NCI-H2081 treated with DMSO at 0.1 percent for 48 hours (cell line): ENCODE data around the gene LGR5.
A peak's percentile ranks its signal among the peaks of the same experiment; 100 is the strongest.
"Not testable (repeated sequence)": the region's sequence is repeated elsewhere in the genome, so short reads cannot be mapped to it uniquely, and the experiment has no call there.

Experiments used
- DNase-seq: peaks from one replicate; lab custom pipeline; 2025; lab: John Stamatoyannopoulos, UW

LGR5 gene

DNA sequence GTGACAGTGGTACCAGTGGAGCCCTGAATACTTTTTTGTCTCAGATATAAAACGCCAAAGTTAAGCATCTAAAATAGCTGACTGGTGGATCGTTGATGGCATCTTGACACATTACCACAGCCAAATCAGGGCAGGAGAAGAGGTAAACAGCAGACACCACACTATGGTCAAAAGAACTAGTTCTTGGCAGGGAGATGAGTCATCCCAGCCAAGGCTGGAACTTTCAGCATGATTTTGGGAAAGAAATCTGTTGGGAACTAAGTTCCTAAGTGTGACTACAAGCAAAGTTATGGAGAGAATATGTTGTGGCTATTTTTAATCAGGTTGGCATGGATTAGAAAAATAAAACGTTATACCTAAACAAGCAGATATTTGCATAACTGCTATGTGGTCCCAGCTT lies 36.9 kb downstream of the LGR5 start:
- DNase-seq = no peak

DNA sequence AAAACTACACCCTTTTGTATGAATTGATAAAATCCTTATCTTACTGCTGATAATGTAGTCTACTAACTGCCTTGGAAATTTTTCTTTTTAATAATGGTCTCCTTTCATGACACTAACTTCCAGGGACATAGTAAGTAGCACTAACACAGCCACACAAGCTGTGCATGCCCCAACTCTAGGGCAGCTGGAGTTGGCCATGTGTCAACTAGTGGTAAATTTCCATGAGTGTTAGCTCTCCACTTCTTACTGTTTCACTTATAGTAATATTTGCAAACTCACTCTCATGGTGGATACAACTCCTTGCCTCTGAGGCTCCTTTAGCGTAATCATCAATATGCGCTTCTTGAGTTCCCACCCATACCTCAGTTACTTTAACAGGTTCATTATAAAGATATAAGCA lies 38.0 kb downstream of the LGR5 start:
- DNase-seq = no peak

DNA sequence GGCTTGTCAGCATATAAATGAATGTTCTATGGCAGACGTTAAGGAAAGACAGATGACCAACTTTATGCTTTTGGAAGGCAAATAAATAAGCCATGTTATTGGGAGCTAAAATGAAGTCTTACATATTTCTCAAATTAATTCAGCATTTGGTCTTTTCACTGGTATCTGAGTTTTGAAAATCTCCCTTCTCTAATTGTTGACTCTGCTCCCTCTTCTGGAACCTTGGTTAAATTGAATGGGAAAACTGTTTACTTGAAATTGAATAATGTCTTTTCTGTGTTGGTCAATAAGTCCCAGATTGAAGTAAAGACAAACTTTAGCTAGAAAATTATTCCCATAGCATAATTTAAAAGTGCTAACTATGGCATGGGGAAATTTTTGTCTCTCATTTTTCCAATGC lies 38.7 kb downstream of the LGR5 start:
- DNase-seq = no peak

DNA sequence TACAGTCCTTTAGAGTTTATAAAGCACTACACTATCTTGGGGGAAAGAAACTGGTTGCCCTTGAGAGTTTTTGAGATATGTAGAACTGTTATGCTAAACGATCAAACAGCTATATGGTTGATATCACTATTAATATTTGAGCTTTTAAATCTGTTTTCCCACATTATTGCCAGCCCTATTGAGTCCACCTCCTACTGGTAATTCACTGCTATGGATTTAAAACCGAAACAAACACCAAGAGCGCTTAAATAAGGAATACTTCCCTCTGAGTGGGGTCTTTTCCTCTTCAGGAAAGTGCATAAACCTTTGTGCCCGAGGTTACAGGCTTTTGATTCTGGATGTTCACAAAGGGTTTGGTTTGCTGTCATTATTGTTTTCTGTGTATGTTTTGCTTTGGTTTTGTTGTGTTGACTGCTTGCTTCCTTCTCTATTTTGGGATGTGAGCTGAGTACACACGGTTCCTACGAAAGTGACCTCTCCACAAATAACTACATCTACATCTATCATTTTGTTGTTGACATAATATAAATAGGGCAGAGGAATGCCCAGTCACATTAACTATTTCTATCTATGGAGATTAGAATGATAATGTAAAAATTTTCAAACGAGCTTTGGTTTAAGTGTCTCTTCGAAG lies 44.8 kb downstream of the LGR5 start:
- DNase-seq = no peak

DNA sequence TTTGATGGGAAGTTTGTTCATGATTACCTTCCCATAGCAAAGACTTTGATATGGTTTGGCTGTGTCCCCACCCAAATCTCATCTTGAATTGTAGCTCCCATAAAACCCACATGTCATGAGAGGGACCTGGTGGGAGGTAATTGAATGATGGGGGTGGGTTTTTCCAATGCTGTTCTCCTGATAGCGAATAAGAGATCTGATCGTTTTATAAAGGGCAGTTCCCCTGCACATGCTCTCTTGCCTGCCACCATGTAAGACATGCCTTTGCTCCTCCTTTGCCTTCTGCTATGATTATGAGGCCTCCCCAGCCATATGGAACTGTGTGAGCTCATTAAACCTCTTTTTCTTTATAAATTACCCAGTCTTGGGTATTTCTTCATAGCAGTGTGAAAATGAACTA lies 51.2 kb downstream of the LGR5 start:
- not testable (repeated sequence) for DNase-seq

DNA sequence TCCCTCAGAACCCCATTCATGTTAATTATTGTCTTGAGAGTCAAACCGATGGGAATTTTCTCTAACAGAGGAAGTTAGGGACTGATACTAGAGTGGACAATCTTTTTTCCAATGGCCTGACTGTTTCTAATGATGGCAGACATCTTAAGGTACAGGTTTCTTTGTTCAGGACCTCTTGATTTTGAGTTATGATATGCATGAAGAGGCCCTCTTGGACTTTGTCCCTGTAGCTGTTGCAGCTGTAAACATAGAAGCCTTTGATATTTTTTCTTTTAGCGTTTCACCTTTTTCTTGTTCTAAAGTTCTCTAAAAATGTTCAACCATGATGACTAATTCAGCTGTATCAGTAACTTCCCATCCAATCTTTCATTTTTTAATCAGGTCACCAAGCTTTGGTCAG lies 53.0 kb downstream of the LGR5 start:
- DNase-seq = no peak

DNA sequence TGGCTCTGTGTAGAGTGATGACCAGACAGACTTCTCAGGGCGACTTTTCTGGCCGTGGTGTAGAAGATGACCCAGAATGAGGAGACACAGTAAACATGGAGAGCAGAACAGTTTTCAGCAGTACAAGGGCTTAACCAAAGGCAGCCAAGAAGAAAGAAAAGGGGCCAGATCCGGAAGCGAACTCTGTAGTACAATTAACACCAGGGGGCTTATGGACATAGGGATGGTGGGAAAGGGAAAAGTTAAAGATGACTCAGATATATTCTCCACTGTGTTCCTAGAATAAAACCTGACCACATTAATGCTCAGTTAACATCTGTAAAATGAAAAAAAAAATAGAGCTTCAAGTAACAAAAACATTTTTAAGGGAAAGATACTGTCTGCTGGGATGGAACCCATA lies 60.2 kb downstream of the LGR5 start:
- no peak for DNase-seq

DNA sequence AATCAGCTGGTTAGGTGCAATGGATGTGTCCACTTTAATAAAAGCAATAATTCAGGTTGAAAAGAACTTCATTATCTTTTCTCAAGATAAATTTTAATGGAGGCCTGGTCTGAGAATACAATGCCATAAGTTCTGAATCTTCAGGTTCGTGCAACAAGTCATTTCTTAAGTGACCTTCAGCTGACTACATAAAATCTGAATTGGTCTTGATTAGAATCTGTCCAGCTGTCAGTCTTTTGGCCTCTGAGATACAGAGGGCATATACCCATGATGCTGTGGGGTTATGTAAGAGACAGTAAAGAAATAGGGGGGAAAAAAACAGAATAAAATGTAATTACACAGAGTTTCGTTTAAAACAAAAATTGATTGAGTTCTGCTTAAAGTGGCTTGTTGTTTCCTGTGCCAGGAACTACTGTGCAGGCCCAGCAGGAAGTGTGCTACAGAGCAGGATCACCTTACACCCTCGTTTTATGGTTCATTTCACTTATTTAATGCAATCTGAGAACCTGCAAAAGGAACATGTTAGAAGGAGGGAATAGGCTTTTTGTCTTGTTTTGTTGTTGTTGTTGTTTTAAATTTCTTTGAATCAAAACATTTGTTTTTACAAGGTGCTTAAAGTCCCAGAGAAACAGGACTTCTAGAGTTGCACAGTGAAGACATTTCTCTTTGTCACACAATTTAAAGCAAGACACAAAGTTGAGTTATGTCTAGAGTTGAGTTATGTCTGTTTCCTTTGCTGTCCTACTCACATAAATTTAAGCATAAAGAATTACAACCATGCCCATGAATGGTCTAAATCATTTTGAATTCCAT lies 64.2 kb downstream of the LGR5 start:
- DNase-seq = peak; percentile 61

DNA sequence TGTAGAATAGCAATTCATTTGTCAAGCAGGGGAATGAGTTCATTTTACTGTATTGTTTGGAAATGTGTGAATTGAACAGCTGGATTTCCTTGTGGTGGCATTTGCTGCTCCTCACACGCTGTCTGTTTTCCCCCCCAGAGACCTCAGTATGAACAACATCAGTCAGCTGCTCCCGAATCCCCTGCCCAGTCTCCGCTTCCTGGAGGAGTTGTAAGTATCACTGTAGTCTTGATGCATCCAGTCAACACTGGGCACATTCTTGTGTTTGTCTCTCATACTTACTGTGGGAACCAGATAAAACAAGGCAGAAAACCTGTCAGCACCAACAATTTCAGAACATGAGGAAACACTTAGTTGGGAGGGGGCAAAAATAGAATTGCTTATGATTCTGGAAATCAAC lies 64.9 kb downstream of the LGR5 start:
- DNase-seq = no peak

DNA sequence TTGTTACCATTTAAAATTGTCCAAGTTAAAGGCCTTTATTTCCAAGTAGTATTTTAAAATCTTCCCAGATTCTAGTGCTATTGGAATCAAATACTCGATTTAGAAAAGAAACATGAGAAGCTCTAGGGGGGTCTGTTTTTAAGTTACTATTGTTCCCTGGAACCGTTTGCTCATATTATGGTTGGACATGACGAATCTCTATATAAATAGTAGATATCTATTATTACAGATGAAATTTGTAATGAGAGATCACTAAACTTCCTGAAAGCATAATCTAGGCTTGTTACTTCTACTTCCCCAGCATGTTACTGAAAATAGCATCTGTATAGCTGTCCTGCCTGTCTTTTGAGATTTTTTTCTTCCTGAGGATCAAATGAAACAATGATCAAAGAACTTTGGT lies 70.1 kb downstream of the LGR5 start:
- no peak for DNase-seq

DNA sequence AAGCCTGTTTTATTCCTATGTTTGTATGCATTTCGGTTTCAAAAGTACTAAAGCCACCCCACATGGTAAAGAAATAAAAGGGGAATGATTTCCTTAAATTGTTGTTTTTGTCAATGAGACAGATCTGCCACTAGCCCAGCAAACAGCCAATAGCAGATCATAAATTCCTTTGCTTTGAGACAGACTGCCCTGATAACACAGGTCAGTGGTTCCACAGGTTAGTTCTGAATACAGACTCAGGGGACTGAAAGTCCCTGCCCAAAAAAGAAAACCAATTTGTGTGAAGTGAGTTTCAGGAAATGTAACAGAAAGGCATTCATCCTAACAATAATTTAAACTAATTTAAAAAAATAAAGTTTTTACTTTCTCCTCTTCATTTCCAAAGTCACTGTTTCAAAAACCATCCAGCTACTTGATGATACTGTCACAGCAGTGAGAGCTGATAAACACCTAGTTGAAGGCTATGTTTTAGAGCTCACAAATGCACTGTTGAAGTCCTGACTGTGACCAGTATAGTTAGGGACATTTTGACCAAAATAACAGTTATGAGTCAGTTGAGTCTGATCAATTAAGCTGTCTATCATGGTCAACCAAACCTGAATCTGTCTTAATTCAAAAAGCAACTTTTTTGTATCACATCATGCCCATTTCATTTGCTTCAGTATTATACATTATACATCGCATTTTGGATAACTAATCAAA lies 77.7 kb downstream of the LGR5 start:
- no peak for DNase-seq

DNA sequence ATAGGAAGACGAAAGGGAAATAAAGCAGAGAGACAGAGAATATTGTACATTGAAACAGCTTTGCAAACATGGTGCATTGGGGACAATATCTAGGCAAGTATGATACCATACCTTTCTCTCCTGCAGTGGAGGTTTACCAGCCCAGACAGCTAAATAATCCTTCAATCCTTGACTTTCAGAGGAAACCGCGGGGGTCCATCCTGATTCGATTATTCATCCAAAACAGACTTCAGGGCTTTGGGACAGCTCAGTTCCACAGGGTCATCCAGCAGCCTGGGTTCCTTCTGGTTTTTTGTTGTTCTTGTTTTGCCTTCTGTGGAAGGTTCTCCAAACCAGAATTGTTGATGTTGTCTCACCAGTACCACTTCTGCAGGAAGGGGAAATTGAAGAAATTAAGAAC lies 81.5 kb downstream of the LGR5 start:
- DNase-seq = no peak

DNA sequence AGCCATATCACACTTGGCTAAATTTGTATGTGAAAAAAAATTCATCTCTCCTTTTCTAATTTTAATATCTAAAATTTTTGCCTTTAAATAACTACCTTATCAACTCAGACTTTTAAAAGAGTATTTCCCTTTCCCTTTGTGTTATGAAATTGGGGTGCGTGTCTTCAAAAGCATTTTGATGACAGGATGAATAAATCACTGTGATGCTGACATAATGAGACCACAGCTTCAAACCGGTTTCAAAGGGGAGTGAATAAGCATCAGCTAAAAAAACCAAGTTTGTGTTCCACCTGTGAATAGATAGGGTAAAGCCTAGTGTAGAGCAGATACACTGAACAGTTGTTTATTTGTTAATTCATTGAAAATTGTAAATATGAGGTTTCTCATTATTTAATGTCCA lies 85.0 kb downstream of the LGR5 start:
- DNase-seq = no peak

DNA sequence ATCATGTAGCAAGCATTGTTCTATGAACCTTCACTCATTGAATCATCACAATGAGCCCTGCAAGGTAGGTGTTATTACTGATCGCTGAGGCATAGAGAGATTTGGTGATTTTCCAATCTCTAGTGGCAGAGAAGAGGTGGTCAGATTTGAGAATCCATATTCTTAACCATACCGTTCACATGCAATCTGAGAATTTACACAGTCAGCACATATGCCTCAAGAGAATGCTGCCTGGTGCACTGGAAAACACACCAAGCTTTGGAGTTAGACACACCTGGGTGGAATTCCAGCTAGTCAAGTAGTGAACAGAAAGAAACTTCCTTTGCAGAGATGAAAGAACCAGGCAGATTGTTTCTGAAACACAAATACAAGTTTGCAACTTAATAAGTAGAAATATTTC lies 94.1 kb downstream of the LGR5 start:
- no peak for DNase-seq

DNA sequence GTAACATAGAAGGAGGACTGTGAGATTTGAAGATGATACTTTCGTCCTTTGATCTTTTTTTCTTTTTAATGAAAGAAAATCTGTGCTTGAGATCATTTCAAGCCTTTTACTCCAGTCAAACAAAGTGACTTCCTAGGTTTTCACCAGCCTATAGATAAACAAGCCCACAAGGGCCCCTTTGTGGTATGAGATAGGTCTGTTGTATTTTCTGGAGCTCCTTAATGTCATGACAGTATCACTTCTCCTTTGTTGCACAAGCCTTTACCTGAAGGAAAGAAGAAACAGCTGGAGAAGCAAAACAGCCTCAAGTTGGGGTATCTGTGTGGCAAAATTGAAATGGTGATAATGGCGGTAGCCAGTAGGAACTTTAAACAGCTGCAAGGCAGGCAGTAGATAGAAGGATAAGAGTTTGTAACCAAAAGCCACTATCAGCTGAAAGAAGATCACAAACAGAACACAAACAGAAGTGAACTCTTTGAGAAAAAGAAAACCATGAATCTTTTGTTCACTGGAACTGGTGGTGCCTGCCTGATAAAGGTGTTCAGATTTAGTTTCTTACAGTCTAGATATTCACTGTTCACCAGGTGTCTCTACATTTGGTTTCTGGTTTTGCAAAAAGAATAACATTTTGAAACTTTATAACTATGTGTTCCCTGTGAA lies 96.8 kb downstream of the LGR5 start:
- no peak for DNase-seq

DNA sequence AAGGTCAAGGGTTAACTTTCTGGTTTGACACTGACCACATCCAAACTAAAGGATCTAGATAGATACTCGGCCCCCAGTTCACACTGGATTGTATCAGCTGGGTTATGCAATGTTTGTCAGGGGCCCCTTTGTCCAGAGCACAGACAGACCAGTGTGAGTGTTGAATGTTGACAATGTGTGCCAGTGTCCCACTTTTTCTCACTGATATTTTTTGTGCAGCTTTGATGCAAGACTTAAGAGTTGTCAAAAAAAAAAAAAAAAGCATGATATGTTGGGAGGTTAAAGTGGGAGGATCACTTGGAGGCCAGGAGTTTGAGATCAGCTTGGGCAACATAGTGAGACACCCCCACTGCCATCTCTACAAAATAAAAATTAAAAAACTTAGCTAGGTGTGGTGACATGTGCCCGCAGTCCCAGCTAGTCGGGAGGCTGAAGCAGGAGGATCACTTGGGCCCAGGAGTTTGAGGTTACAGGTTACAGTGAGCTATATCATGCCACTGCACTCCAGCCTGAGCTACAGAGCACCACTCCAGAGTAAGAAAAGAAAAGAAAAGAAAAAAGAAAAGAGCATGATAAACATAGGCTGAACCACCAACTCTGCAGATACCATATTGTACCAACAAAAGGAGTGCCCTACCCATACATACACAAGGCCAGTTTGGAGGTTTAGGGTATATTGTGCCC lies 97.5 kb downstream of the LGR5 start:
- DNase-seq = no peak

DNA sequence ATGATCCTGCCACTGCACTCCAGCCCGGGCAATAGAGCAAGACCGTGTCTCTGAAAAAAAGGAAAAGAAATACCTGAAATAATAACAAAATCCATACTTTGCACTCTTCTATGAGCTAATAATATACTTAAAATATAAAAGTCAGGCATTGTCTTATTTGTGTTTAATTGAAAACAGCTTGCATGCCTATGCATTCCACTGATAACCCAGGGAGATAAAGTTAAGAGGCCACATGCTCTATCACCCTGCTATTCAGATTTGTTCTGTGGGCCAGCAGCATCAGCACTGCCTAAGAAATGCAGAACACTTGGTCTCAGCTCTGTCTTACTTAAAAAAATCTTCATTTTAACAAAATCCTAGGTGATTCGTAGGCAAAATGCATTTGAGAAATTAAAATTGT lies 99.2 kb downstream of the LGR5 start:
- no peak for DNase-seq

DNA sequence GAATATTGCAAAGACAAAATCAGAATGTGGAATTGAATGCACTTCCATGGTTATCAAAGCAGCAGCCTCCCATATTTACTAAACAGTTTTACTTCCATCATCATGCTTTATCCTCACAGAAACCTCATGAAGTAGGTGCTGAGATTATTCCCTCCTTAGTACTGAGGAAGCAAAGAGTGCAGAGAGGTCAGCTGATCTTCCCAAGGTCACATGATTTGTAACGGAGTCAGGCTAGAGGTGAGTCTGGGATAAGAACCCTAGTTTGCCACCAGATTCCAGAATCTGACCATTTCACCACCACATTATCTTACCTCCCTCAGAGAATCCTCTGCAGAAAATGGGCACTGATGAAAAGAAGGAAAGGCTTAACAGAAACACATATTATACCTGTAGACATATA lies 102.0 kb downstream of the LGR5 start:
- DNase-seq = no peak

DNA sequence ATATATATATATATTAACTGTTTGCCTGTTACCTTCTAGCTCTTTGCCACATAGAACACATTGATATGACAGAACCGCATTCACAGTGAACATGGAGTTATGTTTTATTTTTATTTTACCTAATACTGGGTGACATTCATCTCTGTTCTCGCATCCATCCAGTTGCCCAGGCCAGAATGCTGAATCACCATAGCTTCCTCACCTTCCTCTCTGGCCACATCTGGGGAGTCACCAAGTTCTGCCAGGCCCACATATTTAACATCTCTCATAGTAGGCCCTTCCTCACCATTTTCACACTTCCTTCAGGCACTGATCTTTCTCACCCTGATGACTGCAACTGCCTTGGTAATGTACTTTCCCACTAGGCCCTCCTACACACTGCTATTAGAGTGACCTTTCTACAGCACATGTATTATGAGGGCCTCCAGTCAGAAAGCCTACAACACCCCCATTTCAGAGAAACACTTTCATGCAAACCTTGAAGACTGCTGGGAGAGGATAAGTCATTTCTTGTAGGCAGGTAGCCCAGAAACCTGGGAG lies 106.8 kb downstream of the LGR5 start:
- DNase-seq = no peak

DNA sequence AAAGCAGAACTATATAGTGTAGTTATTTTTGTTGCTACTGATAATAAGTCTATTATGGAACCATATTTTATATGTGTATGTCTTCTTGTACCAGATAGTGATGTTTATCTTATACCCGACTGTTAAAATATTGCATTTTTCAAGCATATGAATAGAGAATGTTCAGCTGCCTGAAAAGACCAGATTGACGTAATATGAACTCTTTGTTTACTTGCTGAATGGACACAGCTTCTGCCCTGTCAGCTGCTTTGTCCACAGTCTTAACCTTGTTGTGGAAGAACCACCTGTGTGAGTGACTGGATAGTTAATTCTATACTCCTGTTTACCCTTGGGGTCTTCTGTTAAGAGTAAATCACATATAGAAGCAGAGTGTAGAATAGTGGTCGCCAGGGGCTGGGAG lies 109.3 kb downstream of the LGR5 start:
- no peak for DNase-seq

DNA sequence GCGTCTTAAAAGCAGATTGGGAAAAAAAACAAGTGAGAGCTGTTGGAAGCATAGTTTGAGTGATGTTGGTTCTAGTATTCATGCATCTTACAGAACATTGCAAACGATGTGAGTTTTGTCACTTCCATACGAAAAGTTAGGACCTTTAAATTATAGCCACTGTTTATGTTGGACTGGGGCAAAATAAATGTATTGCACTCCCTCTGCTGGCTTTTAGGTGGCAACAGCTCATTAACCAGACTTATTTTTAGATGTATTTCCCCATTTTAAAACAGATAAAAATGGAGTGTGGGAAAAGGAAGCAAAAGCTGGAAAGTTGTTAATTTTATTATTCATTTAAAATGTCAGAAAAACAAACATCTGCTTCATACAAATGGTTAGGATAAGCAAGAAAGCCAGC lies 111.9 kb downstream of the LGR5 start:
- no peak for DNase-seq
